HEK293 (cell line): ENCODE results near the gene COASY.

ENCODE experiments used
- CTCF ChIA-PET: fragments of 350-600 bp; formaldehyde crosslinking; extraction: SDS; loops from one replicate; lab custom pipeline; 2021; ENCODE audit warnings: antibody characterized with exemption; lab: Yijun Ruan, JAX
- POLR2A ChIA-PET: fragments of 300-600 bp; formaldehyde crosslinking; extraction: SDS; loops from one replicate; lab custom pipeline; 2020; ENCODE audit warnings: antibody characterized with exemption, inconsistent platforms; lab: Yijun Ruan, JAX
- H3K27ac ChIP-seq: fragments of 200-500 bp; sonication (Bioruptor generic); 2 replicates; pipeline ENCODE4 v1.5.1; 2014; ENCODE audit warnings: low read depth, low read length, control low read depth, inconsistent platforms; ENCODE audit errors: extremely low read depth
- H3K36me3 ChIP-seq, 2 experiments: fragments of 200-500 bp in 1 of 2; sonication (Bioruptor generic) in 1 of 2; 1 replicate in 1 of 2; 2 replicates in 1 of 2; pipeline ENCODE4 v1.5.1; 2014 to 2017; ENCODE audit warnings: inconsistent platforms in 2 of 2, low read length in 2 of 2; ENCODE audit not compliant: control insufficient read depth in 2 of 2, insufficient read depth in 1 of 2
- H3K4me1 ChIP-seq: fragments of 200-500 bp; sonication (Bioruptor generic); 2 replicates; pipeline ENCODE4 v1.5.1; 2014; ENCODE audit warnings: mild to moderate bottlenecking, low read length, inconsistent platforms; ENCODE audit not compliant: control insufficient read depth, insufficient read depth
- H3K4me3 ChIP-seq: 2 replicates; pipeline ENCODE4 v1.5.1; 2011; ENCODE audit warnings: low read depth, mild to moderate bottlenecking, control low read depth, low read length, moderate library complexity
- H3K9me3 ChIP-seq: fragments of 200-500 bp; sonication (Bioruptor generic); 2 replicates; pipeline ENCODE4 v1.5.1; 2014; ENCODE audit warnings: low read depth, low read length, inconsistent platforms; ENCODE audit not compliant: control insufficient read depth, insufficient read depth
- ATF2 ChIP-seq: fragments of 450-650 bp; formaldehyde crosslinking; IDR thresholded peaks from 2 replicates; pipeline ENCODE4 v1.5.1; 2016; ENCODE audit warnings: missing biosample characterization, missing genetic modification characterization, low read depth
- GLI2 ChIP-seq: fragments of 450-650 bp; formaldehyde crosslinking; IDR thresholded peaks from 2 replicates; pipeline ENCODE4; 2017; ENCODE audit warnings: missing biosample characterization, missing genetic modification characterization, low read depth, borderline replicate concordance
- OSR2 ChIP-seq: fragments of 450-650 bp; formaldehyde crosslinking; IDR thresholded peaks from 2 replicates; pipeline ENCODE4 v1.5.1; 2016; ENCODE audit warnings: missing biosample characterization, missing genetic modification characterization
- ZBTB17 ChIP-seq: fragments of 450-650 bp; formaldehyde crosslinking; IDR thresholded peaks from 2 replicates; pipeline ENCODE4 v1.5.1; 2016; ENCODE audit warnings: missing biosample characterization, missing genetic modification characterization
- ZNF114 ChIP-seq: fragments of 450-650 bp; formaldehyde crosslinking; IDR thresholded peaks from 2 replicates; pipeline ENCODE4 v1.5.0; 2017; ENCODE audit warnings: missing biosample characterization, missing genetic modification characterization
- ZNF169 ChIP-seq: fragments of 450-650 bp; formaldehyde crosslinking; IDR thresholded peaks from 2 replicates; pipeline ENCODE4 v1.5.1; 2016; ENCODE audit warnings: missing biosample characterization, missing genetic modification characterization
- ZNF211 ChIP-seq: fragments of 450-650 bp; formaldehyde crosslinking; IDR thresholded peaks from 2 replicates; pipeline ENCODE4 v1.5.1; 2016; ENCODE audit warnings: low read depth, missing biosample characterization, missing genetic modification characterization
- ZNF341 ChIP-seq: fragments of 450-650 bp; formaldehyde crosslinking; IDR thresholded peaks from 2 replicates; pipeline ENCODE4; 2016; ENCODE audit warnings: low read depth, missing biosample characterization, missing genetic modification characterization
- ZNF366 ChIP-seq: fragments of 450-650 bp; formaldehyde crosslinking; conservative IDR thresholded peaks from 2 replicates; pipeline ENCODE4 v1.5.1; 2016; ENCODE audit warnings: missing biosample characterization, missing genetic modification characterization
- ZNF37A ChIP-seq: fragments of 450-650 bp; IDR thresholded peaks from 2 replicates; pipeline ENCODE4 v1.5.1; 2018; ENCODE audit warnings: missing biosample characterization, missing genetic modification characterization
- ZNF548 ChIP-seq: fragments of 450-650 bp; formaldehyde crosslinking; IDR thresholded peaks from 2 replicates; pipeline ENCODE4 v1.5.1; 2016; ENCODE audit warnings: missing biosample characterization, missing genetic modification characterization
- ZNF561 ChIP-seq: fragments of 450-650 bp; IDR thresholded peaks from 2 replicates; pipeline ENCODE4 v1.5.1; 2018; ENCODE audit warnings: missing biosample characterization, missing genetic modification characterization, borderline replicate concordance
- ZNF623 ChIP-seq: fragments of 450-650 bp; formaldehyde crosslinking; IDR thresholded peaks from 2 replicates; pipeline ENCODE4 v1.5.1; 2016; ENCODE audit warnings: missing biosample characterization, missing genetic modification characterization
- ZNF777 ChIP-seq: fragments of 450-650 bp; formaldehyde crosslinking; IDR thresholded peaks from 2 replicates; pipeline ENCODE4 v1.5.1; 2017; ENCODE audit warnings: missing biosample characterization, missing genetic modification characterization, borderline replicate concordance
- ZNF843 ChIP-seq: fragments of 450-650 bp; formaldehyde crosslinking; IDR thresholded peaks from 2 replicates; pipeline ENCODE4 v1.5.1; 2016; ENCODE audit warnings: missing biosample characterization, missing genetic modification characterization
- TF ChIP-seq, protein P1 (sequence below): fragments of 450-650 bp; formaldehyde crosslinking; IDR thresholded peaks from 2 replicates; pipeline ENCODE4 v1.5.1; 2017; ENCODE audit warnings: missing biosample characterization, missing genetic modification characterization
- TF ChIP-seq, protein P2 (sequence below): fragments of 450-650 bp; formaldehyde crosslinking; IDR thresholded peaks from 2 replicates; pipeline ENCODE4 v1.5.1; 2017; ENCODE audit warnings: missing biosample characterization, mild to moderate bottlenecking, missing genetic modification characterization, moderate library complexity
- TF ChIP-seq, protein P3 (sequence below): fragments of 450-650 bp; formaldehyde crosslinking; IDR thresholded peaks from 2 replicates; pipeline ENCODE4 v1.5.1; 2016; ENCODE audit warnings: missing biosample characterization, missing genetic modification characterization
- TF ChIP-seq, protein P4 (sequence below): fragments of 450-650 bp; formaldehyde crosslinking; IDR thresholded peaks from 2 replicates; pipeline ENCODE4 v1.5.1; 2016; ENCODE audit warnings: missing biosample characterization, missing genetic modification characterization

Gene COASY

GRCh38 chr17:42512246-42512645 is 49.7 kb upstream of the COASY start:
- Histone ChIP-seq H3K4me1 (no peaks in the 10 kb centered on the region; the same call in 1 of the 2 replicates), H3K36me3 (peaks cover 6 to 72% of the 10 kb centered on the region in 2 experiments; a peak in 2 of 3 replicates), H3K9me3 (no peaks in the 10 kb centered on the region), H3K27ac (no peak overlapping the region), H3K4me3 (no peak overlapping the region)
- TF ChIP-seq ZNF561 (tag by site-specific recombination): no peak
- TF ChIP-seq ZNF211: no peak
- no peak for TF ChIP-seq GLI2 (tag by site-specific recombination)
- TF ChIP-seq, protein P1, sequence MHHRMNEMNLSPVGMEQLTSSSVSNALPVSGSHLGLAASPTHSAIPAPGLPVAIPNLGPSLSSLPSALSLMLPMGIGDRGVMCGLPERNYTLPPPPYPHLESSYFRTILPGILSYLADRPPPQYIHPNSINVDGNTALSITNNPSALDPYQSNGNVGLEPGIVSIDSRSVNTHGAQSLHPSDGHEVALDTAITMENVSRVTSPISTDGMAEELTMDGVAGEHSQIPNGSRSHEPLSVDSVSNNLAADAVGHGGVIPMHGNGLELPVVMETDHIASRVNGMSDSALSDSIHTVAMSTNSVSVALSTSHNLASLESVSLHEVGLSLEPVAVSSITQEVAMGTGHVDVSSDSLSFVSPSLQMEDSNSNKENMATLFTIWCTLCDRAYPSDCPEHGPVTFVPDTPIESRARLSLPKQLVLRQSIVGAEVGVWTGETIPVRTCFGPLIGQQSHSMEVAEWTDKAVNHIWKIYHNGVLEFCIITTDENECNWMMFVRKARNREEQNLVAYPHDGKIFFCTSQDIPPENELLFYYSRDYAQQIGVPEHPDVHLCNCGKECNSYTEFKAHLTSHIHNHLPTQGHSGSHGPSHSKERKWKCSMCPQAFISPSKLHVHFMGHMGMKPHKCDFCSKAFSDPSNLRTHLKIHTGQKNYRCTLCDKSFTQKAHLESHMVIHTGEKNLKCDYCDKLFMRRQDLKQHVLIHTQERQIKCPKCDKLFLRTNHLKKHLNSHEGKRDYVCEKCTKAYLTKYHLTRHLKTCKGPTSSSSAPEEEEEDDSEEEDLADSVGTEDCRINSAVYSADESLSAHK (tag by site-specific recombination): no peak
- TF ChIP-seq OSR2: no peak
- no peak for TF ChIP-seq ZNF777 (tag by site-specific recombination)
- TF ChIP-seq ZNF169 (tag by site-specific recombination): no peak
- TF ChIP-seq ZNF341 (tag by site-specific recombination): no peak
- TF ChIP-seq ZNF843 (tag by site-specific recombination): no peak
- TF ChIP-seq ZNF37A (tag by site-specific recombination): no peak
- TF ChIP-seq, protein P2, sequence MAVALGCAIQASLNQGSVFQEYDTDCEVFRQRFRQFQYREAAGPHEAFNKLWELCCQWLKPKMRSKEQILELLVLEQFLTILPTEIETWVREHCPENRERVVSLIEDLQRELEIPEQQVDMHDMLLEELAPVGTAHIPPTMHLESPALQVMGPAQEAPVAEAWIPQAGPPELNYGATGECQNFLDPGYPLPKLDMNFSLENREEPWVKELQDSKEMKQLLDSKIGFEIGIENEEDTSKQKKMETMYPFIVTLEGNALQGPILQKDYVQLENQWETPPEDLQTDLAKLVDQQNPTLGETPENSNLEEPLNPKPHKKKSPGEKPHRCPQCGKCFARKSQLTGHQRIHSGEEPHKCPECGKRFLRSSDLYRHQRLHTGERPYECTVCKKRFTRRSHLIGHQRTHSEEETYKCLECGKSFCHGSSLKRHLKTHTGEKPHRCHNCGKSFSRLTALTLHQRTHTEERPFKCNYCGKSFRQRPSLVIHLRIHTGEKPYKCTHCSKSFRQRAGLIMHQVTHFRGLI: no peak
- CTCF ChIA-PET: interaction anchor here (0.6 to 1.0 kb wide), 2 partner anchors 12 to 185 kb away, joined by 3 to 4 read pairs; no protein-coding TSS in a partner anchor
- POLR2A ChIA-PET: no interaction called here

GRCh38 chr17:42512733-42513251 is 49.2 kb upstream of the COASY start:
- Histone ChIP-seq H3K9me3 (no peaks in the 10 kb centered on the region), H3K36me3 (peaks cover 6 to 67% of the 10 kb centered on the region in 2 experiments; a peak in 2 of 3 replicates), H3K27ac (no peak overlapping the region), H3K4me1 (no peaks in the 10 kb centered on the region; the same call in 1 of the 2 replicates), H3K4me3 (no peak overlapping the region)
- POLR2A ChIA-PET: interaction anchor here (1.5 kb wide), 1 partner anchor 90 kb away, joined by 5 read pairs; the partner anchor contains the start of gene CAVIN1
- TF ChIP-seq, protein P3, sequence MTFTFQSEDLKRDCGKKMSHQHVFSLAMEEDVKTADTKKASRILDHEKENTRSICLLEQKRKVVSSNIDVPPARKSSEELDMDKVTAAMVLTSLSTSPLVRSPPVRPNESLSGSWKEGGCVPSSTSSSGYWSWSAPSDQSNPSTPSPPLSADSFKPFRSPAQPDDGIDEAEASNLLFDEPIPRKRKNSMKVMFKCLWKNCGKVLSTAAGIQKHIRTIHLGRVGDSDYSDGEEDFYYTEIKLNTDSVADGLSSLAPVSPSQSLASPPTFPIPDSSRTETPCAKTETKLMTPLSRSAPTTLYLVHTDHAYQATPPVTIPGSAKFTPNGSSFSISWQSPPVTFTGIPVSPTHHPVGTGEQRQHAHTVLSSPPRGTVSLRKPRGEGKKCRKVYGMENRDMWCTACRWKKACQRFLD: no peak
- TF ChIP-seq ZBTB17: no peak
- CTCF ChIA-PET: interaction anchor here (0.6 to 1.6 kb wide), 4 partner anchors 10 to 186 kb away, joined by 3 to 7 read pairs (median 4); no protein-coding TSS in a partner anchor

- ChIA-PET CTCF (interaction anchor here (0.8 to 1.6 kb wide), 4 partner anchors 13 to 125 kb away, joined by 3 to 7 read pairs (median 4); partner anchors contain the start of gene STAT3), POLR2A (interaction anchor here (1.5 kb wide), 1 partner anchor 91 kb away, joined by 5 read pairs; the partner anchor contains the start of gene CAVIN1)
- Histone ChIP-seq H3K36me3 (peaks cover 6 to 66% of the 10 kb centered on the region in 2 experiments; a peak in 2 of 3 replicates), H3K9me3 (no peaks in the 10 kb centered on the region), H3K4me3 (no peak overlapping the region), H3K27ac (no peak overlapping the region)
- TF ChIP-seq ZNF366 (tag by site-specific recombination): no peak
- no peak for TF ChIP-seq ZNF623 (tag by site-specific recombination)
- TF ChIP-seq ZNF114 (tag by site-specific recombination): no peak
- TF ChIP-seq, protein P4, sequence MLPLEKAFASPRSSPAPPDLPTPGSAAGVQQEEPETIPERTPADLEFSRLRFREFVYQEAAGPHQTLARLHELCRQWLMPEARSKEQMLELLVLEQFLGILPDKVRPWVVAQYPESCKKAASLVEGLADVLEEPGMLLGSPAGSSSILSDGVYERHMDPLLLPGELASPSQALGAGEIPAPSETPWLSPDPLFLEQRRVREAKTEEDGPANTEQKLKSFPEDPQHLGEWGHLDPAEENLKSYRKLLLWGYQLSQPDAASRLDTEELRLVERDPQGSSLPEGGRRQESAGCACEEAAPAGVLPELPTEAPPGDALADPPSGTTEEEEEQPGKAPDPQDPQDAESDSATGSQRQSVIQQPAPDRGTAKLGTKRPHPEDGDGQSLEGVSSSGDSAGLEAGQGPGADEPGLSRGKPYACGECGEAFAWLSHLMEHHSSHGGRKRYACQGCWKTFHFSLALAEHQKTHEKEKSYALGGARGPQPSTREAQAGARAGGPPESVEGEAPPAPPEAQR: no peak
- TF ChIP-seq ZNF548 (tag by site-specific recombination): no peak
- TF ChIP-seq, protein P1 (tag by site-specific recombination): no peak
- no peak for TF ChIP-seq ATF2 (tag by site-specific recombination)
- TF ChIP-seq, all 188 proteins: peak for 0
- peaks cover 9% of the 10 kb centered on the region for H3K4me1 ChIP-seq
Measured at GRCh38 chr17:42513686-42514085, 48.3 kb upstream of the COASY start.
